ENCODE results near the gene ELOVL6.

GRCh38 chr4:110188113-110188512 is 10.3 kb downstream of the ELOVL6 start:
- TF ChIP-seq CTCF (IDR thresholded peaks at IDR 0.05; ENCODE audit: low read depth, low read length), result no peak
- TF ChIP-seq MAX (IDR thresholded peaks at IDR 0.05; ENCODE audit: low read depth, low read length), result no peak

Measured in NB4 (cell line).